Measurements from ENCODE around the gene ANGPTL2.

ANGPTL2 gene

GRCh38 chr9:127116088-127116726 is 6.2 kb downstream of the ANGPTL2 start:
- DNase-seq, result no peak

GRCh38 chr9:127114606-127115005 is 7.8 kb downstream of the ANGPTL2 start:
- DNase-seq, result no peak

DNA sequence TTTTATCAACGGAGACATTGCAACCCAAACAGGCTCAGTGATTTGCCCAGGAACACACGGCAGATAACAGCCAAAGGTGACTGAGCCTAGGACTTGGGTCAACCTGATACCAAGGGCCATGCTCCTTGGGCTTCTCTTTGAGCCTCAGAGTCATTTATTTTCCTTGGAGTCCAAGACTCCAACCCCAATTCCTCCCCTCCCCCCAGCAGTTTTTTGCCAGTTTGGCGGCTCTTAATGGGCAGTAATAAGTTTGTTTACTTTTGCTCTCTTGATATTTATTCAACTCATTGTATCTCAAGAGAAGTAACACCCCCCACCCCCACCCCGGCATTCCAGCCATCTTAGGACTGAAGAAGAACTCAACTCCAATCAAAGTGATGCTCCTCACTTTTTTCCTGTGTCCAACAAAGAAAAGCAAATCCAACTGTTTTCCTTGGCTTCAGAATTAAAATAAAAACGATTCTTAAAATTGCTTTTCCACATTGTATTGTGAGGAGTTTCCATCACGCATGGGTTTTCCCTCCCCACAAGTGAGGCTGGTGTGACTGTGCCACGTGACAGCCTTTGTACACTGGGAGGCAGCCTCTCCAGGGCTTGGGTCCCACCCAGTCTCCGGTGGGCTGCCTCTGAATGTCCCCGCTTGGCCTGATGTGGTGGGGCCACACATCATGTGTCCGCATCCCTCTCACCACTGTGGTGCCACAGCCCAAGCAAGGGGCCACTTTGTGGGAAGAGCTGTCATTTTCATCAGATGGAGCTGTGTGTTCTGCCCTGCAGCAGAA is 9.1 kb downstream of the ANGPTL2 start:
- DNase-seq, result no peak

GRCh38 chr9:127112735-127113161 is 9.7 kb downstream of the ANGPTL2 start:
- no peak for DNase-seq

DNA sequence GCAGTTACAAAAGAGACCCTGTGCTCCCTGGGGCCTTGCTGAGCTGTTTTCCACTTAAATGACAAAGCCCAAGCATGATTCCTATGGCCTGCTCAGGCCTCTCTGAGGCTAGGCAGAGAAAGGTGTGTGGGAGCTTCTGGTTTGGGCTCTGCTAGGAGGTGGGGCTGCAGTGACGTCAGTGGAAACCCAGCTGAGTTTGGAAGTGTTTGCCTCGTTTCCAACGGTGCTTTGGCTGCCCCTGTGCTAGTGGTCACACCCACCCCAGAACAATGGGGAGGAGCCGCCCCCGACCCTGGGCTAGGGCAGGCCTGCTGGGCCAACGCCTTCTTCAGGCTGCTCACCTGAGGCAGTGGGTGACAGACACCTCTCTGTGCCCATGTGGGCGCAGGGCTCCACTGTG is 10.4 kb downstream of the ANGPTL2 start:
- DNase-seq, result no peak

- DNase-seq, result no peak
These were observed 13.2 kb downstream of the ANGPTL2 start for GRCh38 chr9:127109212-127109711.

GRCh38 chr9:127107929-127108876 is 14.2 kb downstream of the ANGPTL2 start:
- no peak for DNase-seq

DNA sequence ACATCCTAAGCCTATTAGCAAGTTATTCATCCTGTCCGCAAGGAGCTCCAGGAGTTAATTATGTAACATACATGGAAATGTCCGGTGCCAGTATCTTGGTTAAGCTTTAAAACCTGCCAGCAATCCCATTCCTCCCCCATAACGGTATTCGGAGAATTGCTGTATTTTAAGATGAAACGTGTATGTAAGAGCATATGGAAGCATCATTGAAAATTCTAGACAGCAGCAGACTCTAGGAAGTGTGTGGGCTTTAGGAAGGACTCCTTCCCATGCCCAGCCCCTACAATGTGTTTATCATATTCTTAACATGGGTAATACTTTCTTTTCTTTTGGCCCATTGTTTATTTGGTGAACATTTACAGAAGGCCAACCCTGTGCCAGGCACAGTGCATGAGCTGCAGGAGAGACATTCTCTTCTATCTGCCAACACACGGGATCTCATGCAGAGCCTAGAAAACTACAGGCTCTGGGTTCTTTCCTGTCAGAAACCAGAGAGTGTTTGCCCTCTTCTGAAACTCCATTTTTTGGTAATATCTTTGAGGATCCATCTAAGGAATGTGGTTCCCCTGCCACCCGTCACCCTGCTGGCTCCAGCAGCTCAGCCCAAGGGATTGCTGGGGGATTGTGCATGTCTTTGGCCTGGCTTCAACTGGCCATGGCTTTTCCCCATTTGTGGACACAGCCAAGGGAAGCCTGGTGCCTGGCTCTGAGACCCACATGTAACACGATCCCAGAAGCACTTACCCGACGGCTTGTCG is 15.1 kb downstream of the ANGPTL2 start:
- DNase-seq, result no peak

GRCh38 chr9:127106466-127106855 is 16.0 kb downstream of the ANGPTL2 start:
- no peak for DNase-seq

DNA sequence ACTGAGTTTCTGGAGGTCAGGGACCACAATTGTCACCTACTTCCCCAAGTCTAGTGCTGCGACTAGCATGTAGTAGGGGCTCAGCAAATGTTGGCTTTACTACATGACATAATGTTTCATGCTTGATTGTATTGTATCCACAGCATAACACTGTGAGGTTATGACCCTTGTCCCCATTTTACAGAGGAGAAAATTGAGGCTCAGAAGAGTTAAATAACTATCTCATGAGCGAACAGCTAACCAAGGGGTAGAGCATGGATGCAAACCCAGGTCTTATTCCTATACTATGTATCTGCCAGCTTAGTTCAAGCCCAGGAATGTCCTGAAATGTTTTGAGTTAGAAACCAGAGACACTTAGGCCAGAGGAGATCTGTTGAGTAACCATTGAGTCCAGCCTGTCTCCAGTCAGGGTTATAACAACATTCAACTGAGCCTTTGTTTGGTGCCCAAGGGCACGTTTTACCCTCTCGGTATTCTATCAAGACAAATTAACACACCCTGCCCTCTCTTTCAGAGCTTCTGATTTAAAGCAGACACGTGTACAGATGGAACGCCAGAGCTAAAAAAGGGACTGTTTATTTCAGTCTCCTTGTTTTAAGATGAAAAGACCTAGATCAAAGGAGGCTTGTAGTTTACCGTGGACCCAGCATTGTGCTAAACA is 16.5 kb downstream of the ANGPTL2 start:
- DNase-seq, result no peak

- DNase-seq, result no peak
These were observed 17.7 kb downstream of the ANGPTL2 start for GRCh38 chr9:127104581-127105311.

- no peak for DNase-seq
These were observed 19.6 kb downstream of the ANGPTL2 start for GRCh38 chr9:127102788-127103187.

DNA sequence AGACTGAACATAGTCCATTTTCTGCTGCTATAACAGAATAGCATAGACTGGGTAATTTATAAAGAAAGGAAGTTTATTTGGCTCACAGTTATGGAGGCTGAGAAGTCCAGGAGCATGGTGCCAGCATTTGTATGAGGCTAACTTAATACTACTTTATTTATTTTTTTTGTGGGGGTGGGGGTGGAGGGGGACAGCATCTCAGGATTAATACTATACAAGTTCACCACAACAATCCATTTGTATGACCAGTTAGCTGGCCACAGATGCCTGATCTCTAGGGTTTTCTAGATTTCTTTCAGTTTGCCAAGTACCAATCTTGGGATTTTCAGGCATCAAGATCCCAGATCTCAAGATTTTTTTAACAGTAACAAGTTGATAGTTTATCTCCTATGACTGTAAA is 20.3 kb downstream of the ANGPTL2 start:
- DNase-seq, result no peak

DNA sequence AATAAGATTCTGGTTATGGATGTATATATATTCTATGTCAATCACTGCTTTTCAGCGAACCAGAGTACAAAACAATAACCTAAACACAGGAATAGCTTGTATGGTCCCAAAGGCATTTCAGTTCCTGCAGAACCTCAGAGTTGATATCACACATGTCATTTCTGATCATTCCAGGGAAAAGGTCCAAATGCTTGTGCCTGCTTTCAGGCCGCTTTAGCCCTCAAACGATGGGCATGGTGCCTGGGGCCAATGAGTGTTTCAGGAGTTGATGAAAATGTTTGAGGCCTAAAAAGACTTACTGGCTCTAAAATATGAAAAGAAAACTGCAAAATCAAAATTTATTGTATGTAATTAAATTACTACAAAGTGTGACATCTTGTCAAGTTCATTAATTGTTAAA is 22.8 kb downstream of the ANGPTL2 start:
- no peak for DNase-seq

GRCh38 chr9:127098916-127099553 is 23.4 kb downstream of the ANGPTL2 start:
- DNase-seq, result no peak

- no peak for DNase-seq
These were observed 24.8 kb downstream of the ANGPTL2 start for GRCh38 chr9:127097683-127098082.

- DNase-seq, result no peak
These were observed 26.2 kb downstream of the ANGPTL2 start for GRCh38 chr9:127096208-127096607.

DNA sequence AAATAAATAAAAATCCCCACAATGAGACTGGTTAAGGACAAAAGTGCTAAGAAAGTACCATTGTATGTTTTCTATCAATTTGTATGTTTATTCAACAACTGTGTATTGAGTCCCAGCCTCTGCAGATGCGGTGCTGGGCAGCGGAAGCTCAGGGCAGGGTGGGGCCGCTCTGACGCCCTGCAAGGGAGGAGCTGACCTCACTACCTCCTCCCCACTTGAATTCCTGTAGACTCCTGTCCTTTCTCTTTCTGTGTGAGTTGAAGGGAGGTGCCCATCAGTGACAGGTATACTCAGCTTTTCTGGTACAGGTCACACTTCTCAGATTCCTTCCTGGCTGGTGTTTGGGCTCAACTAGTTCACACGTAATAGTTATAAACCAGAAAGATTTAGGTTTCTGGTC is 27.0 kb downstream of the ANGPTL2 start:
- no peak for DNase-seq

GRCh38 chr9:127093319-127094020 is 29.0 kb downstream of the ANGPTL2 start:
- DNase-seq, result no peak

DNA sequence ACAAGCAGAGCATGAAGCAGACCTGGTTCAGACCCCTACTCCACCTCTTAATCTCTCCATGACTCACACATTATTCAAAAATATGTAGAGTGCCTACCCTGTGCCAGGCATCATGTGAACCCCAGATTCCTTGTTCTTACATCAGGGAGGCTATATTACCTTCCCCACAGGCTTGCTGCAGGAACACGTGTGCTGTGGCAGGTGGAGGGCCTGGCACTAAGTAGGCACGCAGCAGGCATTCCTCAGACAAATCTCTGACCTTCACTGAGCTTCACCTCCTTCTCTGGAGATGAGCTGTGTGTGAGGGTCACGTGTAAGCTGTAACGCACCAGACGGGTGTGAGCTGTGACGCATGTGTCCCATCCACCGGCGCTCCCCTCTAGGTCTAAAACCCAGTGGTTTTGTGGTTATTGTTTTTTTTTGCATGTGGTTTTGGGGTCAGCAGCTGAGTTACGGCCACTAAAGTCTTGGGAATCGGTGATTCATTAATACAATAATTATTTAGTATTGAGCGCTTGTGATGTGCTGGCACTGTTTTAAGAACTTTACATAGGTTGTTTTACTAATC is 30.3 kb downstream of the ANGPTL2 start:
- no peak for DNase-seq
